Occipital lobe (tissue), 2 donors: Measurements from ENCODE around the gene CPS1. TPM values are rescaled to one million over a fixed set of nuclear protein-coding genes. Genes with fewer than 3 reads are reported as not detected.

ENCODE experiments used
- DNase-seq: peaks from one replicate; lab custom pipeline; 2025; lab: John Stamatoyannopoulos, UW
- total RNA-seq: library from RNA; depleted of rRNA; stranded (reverse); fragments of >200 nt; gene quantifications from one replicate; pipeline ENCODE4 v1.2.3, GENCODE V29; 2014

CPS1 gene
- total RNA-seq, 1 donor from 2014 or later: 6.6 TPM

- no peak for DNase-seq
Measured at GRCh38 chr2:210604666-210605065, 48.3 kb downstream of the CPS1 start.

DNA sequence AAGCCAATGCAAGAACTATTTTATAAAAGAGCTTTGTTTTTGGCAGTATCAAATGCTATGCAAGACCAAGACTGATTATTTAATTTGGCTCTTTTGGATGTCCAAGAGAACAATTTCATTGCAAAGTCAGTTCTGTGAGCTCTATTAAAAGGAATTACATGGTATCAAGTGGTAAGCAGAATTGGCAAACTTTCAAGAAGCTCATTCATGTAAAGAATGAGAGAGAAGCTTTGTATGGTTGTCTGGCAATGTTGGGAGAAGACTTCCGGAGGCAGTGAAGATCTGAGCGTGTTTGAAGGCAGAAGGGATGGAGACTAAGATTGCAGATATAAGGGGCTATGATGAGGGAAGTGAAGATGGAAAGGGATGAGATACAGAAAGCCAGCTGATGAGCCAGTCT is 49.6 kb downstream of the CPS1 start:
- DNase-seq: no peak

GRCh38 chr2:210611466-210611865 is 55.1 kb downstream of the CPS1 start:
- DNase-seq: no peak

DNA sequence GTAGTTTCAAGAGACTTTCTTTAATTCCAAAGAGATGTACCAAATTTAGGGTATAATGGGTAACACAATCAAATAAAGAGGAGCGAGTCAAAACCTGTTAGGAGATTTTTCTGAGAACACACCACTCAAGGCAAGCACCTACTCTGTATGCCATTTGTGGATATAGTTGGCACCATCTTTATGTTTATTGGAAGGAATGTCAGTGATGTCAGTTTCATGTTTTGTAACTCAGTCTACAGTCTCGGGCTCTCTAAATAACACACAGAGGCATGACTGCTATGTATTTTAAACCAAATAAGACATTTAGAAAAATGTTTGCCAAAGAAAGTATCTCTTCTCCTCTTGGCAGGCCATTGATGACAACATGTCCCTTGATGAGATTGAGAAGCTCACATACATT is 59.7 kb downstream of the CPS1 start:
- no peak for DNase-seq

DNA sequence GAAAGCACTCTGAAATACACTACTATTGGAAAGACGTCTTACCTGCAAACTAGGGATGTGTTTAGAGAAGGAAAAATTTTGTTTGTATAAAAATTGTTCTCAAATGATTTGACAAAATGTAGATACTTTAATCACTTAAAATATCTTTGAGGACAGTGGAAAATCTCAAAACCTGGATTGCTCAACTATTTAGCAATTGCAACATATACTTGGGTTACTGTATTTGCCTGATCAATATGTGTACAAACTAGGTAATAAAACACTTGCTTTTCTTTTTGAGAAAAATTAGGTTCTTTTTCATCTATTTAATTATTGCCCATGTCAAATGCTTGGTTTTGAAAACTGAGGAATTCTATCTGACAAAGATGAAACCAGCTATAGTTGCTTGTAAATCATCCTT is 60.9 kb downstream of the CPS1 start:
- DNase-seq: no peak

DNA sequence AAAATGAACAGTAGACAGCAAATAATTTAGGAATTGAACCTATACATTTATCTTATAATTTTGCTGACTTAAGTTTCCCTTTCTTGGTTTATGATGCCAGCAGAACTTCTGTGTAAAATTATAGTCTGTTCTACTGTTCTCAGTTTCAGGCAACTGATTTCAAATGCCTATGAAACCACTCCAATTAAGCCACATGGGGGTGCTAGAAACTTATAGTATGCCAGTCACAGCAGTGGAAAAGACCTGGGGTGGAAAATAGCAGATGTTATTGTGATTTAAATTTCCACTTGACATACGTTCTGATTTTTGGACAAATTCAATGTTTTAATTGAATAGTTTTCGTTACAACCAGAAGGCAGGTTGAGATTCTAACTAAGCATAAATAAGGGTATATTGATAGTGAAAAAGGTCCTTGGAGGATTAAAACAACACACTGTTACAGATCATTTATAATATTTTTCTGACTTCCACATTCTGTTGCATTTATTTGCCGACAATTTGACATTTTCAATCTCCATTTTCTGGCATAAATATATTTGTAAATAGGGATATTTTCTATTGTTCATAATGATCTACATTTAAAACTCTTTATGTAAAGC is 61.4 kb downstream of the CPS1 start:
- peak; percentile 1 for DNase-seq

- DNase-seq: no peak
Measured at GRCh38 chr2:210620456-210620855, 64.1 kb downstream of the CPS1 start.

- no peak for DNase-seq
Measured at GRCh38 chr2:210623506-210623905, 67.1 kb downstream of the CPS1 start.

DNA sequence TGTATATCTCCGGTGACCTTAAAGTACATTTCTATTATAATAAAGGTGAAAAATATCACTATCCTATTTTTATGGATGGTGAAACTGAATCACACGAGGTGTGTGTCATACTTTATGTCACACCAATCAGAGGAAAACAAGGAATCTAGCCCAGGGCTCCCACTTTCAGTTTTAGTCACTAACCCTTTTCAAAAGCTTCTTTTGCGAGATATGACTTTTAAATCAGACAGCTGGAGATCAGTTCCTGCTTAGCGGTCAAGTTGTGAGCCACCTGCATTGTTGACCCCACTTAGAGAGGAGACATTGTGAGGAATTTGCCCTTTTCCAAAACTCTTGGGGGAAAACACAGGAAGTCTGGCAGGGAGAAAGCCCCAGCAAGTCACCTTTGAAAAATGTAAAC is 70.5 kb downstream of the CPS1 start:
- DNase-seq: no peak

GRCh38 chr2:210630873-210631560 is 74.6 kb downstream of the CPS1 start:
- DNase-seq: no peak

DNA sequence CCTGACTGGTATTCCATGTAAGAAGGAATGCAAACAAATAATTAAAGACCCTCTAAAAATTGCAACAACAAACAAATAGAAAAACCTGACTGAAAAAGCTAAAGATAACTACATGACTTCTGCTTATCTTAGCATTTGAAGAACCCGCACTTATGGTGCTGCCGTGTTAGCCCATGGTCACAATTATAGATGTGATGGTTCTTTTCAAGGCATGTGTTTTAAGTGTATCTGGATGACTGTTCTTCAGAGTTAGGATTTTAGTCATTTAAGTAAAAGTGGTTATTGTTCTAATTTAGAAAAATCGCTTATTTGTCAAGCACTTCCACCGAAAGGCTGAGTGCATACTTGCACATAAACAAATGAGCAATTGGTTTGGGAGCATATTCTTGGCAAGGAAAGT is 77.3 kb downstream of the CPS1 start:
- DNase-seq: no peak

DNA sequence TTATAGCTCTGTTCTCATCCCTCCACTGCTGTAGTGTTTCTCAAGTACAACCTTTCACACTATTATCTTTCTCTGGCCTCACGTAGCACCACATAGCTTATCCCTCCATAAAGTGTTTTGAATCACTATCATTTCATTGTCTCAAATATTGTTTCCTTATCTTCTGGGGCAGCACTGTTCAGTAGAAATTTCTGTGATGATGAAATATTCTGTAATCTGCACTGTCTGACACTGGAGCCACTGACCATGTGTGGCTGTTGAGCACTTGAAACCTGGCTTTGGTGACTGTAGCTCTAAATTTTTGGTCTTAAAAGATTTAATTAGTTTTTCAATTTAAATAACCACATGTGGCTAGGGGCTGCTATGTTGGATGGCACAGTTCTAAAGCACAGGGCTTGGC is 78.9 kb downstream of the CPS1 start:
- no peak for DNase-seq

GRCh38 chr2:210642333-210642732 is 85.9 kb downstream of the CPS1 start:
- DNase-seq: no peak

DNA sequence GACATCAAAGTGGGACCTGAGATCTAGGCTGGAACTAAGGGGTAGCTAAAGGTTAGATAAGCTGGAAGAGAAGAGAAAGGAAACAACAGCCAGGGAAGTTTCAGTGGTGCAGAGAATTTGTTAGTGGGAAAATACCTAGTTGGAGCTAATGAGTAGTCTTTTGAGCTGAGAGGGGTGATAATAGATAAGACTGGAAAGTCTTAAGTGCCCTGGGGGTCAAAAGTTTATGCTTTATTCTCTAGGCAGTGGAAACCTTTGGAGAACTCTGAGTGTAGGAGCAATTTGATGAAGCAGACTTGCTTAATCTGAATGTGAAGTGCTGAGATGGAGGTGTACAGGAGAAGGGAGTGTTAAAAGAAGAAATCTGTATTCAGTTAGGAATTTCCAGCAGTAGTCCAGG is 90.8 kb downstream of the CPS1 start:
- no peak for DNase-seq

GRCh38 chr2:210654091-210654490 is 97.7 kb downstream of the CPS1 start:
- no peak for DNase-seq

- DNase-seq: no peak
Measured at GRCh38 chr2:210655229-210655975, 99.0 kb downstream of the CPS1 start.

DNA sequence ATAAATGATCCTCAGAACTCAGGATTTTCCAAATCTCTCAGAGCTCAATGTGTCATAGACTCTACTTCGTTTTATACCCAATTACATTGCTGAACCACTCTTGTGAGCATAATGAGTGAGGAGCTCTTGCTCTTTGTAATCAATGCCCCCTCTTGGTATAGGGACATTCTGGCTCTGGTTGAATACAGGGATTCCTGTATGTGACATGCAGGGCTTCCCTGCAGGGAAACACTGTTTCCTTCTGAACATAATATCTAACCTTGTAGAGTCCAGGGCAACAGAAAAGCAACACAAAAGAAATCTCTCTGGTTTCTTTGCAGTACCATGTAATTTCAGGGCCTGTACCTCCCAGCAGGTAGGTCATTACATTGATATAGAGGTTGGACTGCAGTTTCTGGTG is 101.5 kb downstream of the CPS1 start:
- no peak for DNase-seq

- DNase-seq: no peak
Measured at GRCh38 chr2:210660751-210661150, 104.4 kb downstream of the CPS1 start.

DNA sequence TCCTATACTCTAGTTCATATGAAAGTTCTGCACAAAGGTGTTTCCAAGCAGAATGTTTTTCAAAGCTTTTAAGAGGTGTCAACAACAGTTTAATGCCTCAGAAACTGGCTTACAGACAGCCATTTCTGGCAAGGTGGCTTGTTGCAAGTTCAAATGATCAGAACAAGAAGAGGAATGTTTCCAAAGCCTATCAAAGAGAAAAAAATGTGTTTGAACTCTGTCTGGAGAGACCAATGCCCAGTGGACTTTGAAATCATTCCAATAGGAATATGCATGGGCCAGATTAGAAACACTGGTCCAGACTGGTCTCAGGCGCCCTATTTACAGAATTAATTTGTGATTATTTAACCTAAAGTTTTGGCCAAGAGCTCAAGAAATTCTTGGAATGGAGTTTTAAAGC is 106.2 kb downstream of the CPS1 start:
- DNase-seq: no peak

DNA sequence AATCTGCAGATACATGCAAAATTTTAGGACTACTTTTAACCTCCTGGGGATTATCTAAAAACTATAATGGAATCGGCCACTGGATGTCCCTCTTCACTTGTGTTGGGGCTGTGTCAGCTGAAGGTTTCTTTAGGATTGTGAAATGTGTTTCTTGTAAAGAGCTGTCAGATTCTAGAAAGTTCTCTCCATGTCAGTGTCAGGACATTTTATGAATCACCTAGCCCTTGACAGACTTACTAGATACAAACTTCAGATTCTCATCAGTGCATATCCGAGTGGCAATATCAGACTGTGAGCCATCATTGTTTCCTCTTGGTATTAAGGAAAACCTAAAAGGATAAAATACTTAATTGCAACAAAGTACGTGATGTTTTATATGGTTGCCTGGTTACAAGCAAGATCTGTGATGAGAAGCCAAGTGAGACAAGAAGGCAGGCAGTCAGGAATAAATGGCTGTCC is 107.3 kb downstream of the CPS1 start:
- DNase-seq: no peak

DNA sequence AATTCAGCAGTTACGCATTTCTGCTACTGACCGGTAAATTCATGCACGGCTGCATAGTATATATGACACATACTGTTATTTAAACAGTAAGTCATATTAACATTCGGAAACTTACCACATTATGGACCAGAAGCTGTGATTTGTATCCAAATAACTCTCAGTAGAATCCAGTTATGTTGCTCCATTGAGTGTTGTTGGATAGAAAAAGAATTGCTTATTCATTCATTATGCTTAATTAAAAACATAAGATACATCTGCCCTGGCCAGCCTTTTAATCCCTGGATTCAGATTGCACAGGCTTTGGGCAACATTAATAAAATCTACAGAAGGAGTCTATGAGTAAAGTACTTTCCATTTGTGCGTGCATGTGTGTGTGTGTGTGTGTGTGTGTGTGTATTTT is 111.3 kb downstream of the CPS1 start:
- no peak for DNase-seq

GRCh38 chr2:210671065-210671464 is 114.7 kb downstream of the CPS1 start:
- no peak for DNase-seq

DNA sequence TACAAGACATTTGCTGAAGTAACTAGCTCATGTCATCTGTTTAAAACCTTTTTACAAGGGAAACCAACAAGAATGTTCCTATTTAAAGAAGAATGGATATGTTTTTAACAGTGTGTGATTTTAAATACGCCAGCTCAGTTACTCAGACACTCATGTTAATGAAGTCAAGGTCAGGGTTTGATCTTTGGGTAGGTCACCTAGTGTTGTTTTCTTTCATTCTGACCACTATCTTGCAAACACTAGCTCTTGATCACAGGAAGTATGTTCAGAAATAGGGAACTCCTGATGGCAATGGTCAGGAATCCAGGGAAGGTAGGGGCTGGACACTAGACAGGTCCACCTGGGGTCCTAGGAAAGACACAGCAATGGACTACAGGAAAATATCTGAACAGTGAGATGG is 116.7 kb downstream of the CPS1 start:
- DNase-seq: no peak
